GM23338 (cell line): Measurements from ENCODE around the gene CAPZA1. TPM values are rescaled to one million over a fixed set of nuclear protein-coding genes. Genes with fewer than 3 reads are reported as not detected.

Experiments
- ATAC-seq: fragments of 200-7000 bp; cut with Tn5 transposase; 3 replicates; pipeline ENCODE4 v1.9.1; 2020
- DNase-seq: peaks from one replicate; pipeline ENCODE4 v3.0.0-alpha.2; 2015; ENCODE audit warnings: low spot score
- H2AFZ ChIP-seq: fragments of 200-600 bp; sonication (generic); 2 replicates; pipeline ENCODE4 v1.8.0; 2016; ENCODE audit warnings: antibody characterized with exemption, mild to moderate bottlenecking, moderate library complexity
- H3F3A ChIP-seq: fragments of 200-600 bp; sonication (generic); replicated peaks from 2 replicates; pipeline ENCODE4 v1.8.0; 2017; ENCODE audit warnings: antibody characterized with exemption, mixed run types, low read depth
- H3K27ac ChIP-seq: fragments of 200-600 bp; sonication (generic); 2 replicates; pipeline ENCODE4 v1.6.1; 2016; ENCODE audit warnings: low read depth
- H3K27me3 ChIP-seq: fragments of 200-600 bp; sonication (generic); 2 replicates; pipeline ENCODE4 v1.8.0; 2016; ENCODE audit warnings: mild to moderate bottlenecking, mixed run types, moderate library complexity; ENCODE audit not compliant: insufficient read depth
- H3K36me3 ChIP-seq: fragments of 200-600 bp; sonication (generic); 2 replicates; pipeline ENCODE4 v1.8.0; 2016; ENCODE audit warnings: mild to moderate bottlenecking; ENCODE audit not compliant: insufficient read depth
- H3K4me1 ChIP-seq: fragments of 200-600 bp; sonication (generic); 2 replicates; pipeline ENCODE4 v1.8.0; 2016; ENCODE audit warnings: mild to moderate bottlenecking, moderate library complexity; ENCODE audit not compliant: insufficient read depth
- H3K4me2 ChIP-seq: fragments of 200-600 bp; sonication (generic); 2 replicates; pipeline ENCODE4 v1.7.1; 2017; ENCODE audit warnings: mixed run types
- H3K4me3 ChIP-seq: fragments of 200-600 bp; sonication (generic); 2 replicates; pipeline ENCODE4 v1.6.1; 2016; ENCODE audit warnings: mixed run types
- H3K79me2 ChIP-seq: fragments of 200-600 bp; sonication (generic); replicated peaks from 2 replicates; pipeline ENCODE4 v1.8.0; 2017; ENCODE audit warnings: mild to moderate bottlenecking; ENCODE audit not compliant: insufficient read depth
- H3K9me2 ChIP-seq: fragments of 200-600 bp; sonication (generic); 2 replicates; pipeline ENCODE4 v1.8.0; 2017; ENCODE audit not compliant: insufficient read depth
- H4K20me1 ChIP-seq: fragments of 200-600 bp; sonication (generic); replicated peaks from 2 replicates; pipeline ENCODE4 v1.8.0; 2017; ENCODE audit warnings: mild to moderate bottlenecking; ENCODE audit not compliant: insufficient read depth
- H3K27ac Mint-ChIP-seq: 2 replicates; pipeline ENCODE4 v1.8.0; 2020; ENCODE audit warnings: inconsistent platforms, mild to moderate bottlenecking, moderate library complexity, mixed read lengths
- H3K27me3 Mint-ChIP-seq: 3 replicates; pipeline ENCODE4 v1.8.0; 2022; ENCODE audit warnings: low read depth, mild to moderate bottlenecking, moderate library complexity, mixed read lengths, inconsistent platforms; ENCODE audit not compliant: insufficient read depth, poor library complexity
- H3K36me3 Mint-ChIP-seq: 3 replicates; pipeline ENCODE4 v1.8.0; 2021; ENCODE audit warnings: low read depth, mild to moderate bottlenecking, inconsistent platforms, moderate library complexity, mixed read lengths
- H3K4me1 Mint-ChIP-seq: 3 replicates; pipeline ENCODE4 v1.8.0; 2020; ENCODE audit warnings: mild to moderate bottlenecking, inconsistent platforms, mixed read lengths
- H3K4me3 Mint-ChIP-seq: 3 replicates; pipeline ENCODE4 v1.8.0; 2021; ENCODE audit warnings: moderate library complexity, mild to moderate bottlenecking, inconsistent platforms, mixed read lengths
- H3K9me3 Mint-ChIP-seq: 3 replicates; pipeline ENCODE4 v1.8.0; 2020; ENCODE audit warnings: moderate library complexity, mild to moderate bottlenecking, inconsistent platforms, mixed read lengths
- EZH2phosphoT487 ChIP-seq: fragments of 200-600 bp; sonication (generic); IDR thresholded peaks from one replicate; pipeline ENCODE4 v1.8.1; 2018; ENCODE audit warnings: antibody characterized with exemption; ENCODE audit not compliant: unreplicated experiment
- polyA plus RNA-seq: library from polyadenylated mRNA; unstranded; fragments of >200 nt; fragmentation: Nextera tagmentation; extraction: Ambion mirVana; gene quantifications from 2 replicates; pipeline ENCODE4 v1.2.1, GENCODE V29; 2016
- total RNA-seq: library from RNA; depleted of rRNA; stranded (reverse); fragments of >200 nt; shearing (Covaris generic); gene quantifications from 2 replicates; pipeline ENCODE4 v1.2.3, GENCODE V29; 2014
- TF ChIP-seq, protein P1 (sequence below), 2 experiments: fragments of 200-600 bp in 1 of 2; sonication (generic) in 1 of 2; conservative IDR thresholded peaks; 2 replicates each; pipeline versions ENCODE4 v1.5.1 to v1.6.1; 2016 to 2017; ENCODE audit warnings: antibody characterized with exemption in 2 of 2, low read depth in 2 of 2, mild to moderate bottlenecking in 2 of 2, moderate library complexity in 1 of 2
- TF ChIP-seq, protein P2 (sequence below): fragments of 250-450 bp; sonication (Bioruptor Pico); IDR thresholded peaks from 2 replicates; pipeline ENCODE4 v1.5.0; 2020; ENCODE audit warnings: mild to moderate bottlenecking, moderate library complexity

CAPZA1 gene
- total and polyA plus RNA-seq, 2 experiments from 2014 or later, result 147 to 182 TPM

DNA sequence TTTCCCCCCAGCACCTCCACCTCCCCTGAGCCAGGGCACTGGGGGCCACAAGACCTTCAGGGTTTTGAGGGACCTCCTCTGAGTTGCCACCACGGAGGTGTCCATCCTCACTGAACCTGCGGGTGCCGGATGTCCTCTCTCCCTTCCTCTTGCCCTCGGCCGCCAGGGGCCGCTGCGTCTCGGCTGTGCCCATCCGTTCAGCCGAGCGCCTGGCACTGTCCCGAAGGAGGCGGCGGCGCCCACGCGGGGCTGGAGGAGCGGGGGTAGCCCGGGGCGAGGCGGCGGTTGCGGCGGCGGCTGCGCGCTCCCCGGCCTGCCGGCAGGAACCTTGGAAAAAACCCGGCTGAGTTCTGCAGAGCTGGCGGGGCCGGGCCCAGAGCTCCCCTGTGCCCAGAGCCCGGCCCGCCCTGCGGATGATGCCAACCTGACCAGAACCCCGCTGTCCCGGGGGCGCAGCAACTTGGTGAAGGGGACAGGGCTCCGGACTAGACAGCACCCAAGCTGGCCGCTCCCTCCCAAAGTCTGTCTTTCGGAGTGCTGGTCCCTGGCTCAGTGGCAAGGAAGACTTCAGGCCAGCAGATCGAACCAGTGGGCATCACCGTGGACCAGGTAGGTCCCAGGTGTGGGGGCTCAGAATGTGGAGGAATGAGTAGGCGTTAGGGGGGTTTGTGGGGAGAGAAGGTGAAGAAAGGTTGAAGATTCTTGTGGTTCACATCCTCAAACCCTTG lies 99.2 kb downstream of the CAPZA1 start:
- Mint-ChIP-seq H3K27ac (no peak overlapping the region), H3K4me3 (no peak overlapping the region; the same call in 2 of the 3 replicates)
- H3K27me3 ChIP-seq, result peaks cover 65% of the 10 kb centered on the region

More for the DNA sequence above, 99.2 kb downstream of the CAPZA1 start:
- Mint-ChIP-seq H3K27me3 (peaks cover 45% of the 10 kb centered on the region), H3K4me1 (peaks cover 34% of the 10 kb centered on the region), H3K9me3 (no peaks in the 10 kb centered on the region), H3K36me3 (no peaks in the 10 kb centered on the region; the same call in 2 of the 3 replicates)
- no peak overlapping the region for H3K27ac ChIP-seq
- peak overlapping the region; percentile 50 for H3K4me3 ChIP-seq
- DNase-seq (peak; percentile 88), ATAC-seq (peak; percentile 10)
- H3K4me1 ChIP-seq, result peaks cover 6% of the 10 kb centered on the region; the same call in 1 of the 2 replicates
- no peaks in the 10 kb centered on the region for H3K79me2 ChIP-seq
- H3K9me2 ChIP-seq, result no peaks in the 10 kb centered on the region
- H4K20me1 ChIP-seq, result no peaks in the 10 kb centered on the region
- no peaks in the 10 kb centered on the region for H3K36me3 ChIP-seq
- H2AFZ ChIP-seq, result peak overlapping the region; percentile 84
- 0 out of 2 replicates have a peak, but pooled peaks cover 5% of the 10 kb centered on the region for H3F3A ChIP-seq
- peak overlapping the region; percentile 73 for H3K4me2 ChIP-seq
- no peak for TF ChIP-seq EZH2phosphoT487
- TF ChIP-seq, protein P1, sequence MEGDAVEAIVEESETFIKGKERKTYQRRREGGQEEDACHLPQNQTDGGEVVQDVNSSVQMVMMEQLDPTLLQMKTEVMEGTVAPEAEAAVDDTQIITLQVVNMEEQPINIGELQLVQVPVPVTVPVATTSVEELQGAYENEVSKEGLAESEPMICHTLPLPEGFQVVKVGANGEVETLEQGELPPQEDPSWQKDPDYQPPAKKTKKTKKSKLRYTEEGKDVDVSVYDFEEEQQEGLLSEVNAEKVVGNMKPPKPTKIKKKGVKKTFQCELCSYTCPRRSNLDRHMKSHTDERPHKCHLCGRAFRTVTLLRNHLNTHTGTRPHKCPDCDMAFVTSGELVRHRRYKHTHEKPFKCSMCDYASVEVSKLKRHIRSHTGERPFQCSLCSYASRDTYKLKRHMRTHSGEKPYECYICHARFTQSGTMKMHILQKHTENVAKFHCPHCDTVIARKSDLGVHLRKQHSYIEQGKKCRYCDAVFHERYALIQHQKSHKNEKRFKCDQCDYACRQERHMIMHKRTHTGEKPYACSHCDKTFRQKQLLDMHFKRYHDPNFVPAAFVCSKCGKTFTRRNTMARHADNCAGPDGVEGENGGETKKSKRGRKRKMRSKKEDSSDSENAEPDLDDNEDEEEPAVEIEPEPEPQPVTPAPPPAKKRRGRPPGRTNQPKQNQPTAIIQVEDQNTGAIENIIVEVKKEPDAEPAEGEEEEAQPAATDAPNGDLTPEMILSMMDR (conservative IDR thresholded peaks at IDR 0.05; ENCODE audit: low read depth in 2 of 2), result peak; percentile 72 to 95
- TF ChIP-seq, protein P2, sequence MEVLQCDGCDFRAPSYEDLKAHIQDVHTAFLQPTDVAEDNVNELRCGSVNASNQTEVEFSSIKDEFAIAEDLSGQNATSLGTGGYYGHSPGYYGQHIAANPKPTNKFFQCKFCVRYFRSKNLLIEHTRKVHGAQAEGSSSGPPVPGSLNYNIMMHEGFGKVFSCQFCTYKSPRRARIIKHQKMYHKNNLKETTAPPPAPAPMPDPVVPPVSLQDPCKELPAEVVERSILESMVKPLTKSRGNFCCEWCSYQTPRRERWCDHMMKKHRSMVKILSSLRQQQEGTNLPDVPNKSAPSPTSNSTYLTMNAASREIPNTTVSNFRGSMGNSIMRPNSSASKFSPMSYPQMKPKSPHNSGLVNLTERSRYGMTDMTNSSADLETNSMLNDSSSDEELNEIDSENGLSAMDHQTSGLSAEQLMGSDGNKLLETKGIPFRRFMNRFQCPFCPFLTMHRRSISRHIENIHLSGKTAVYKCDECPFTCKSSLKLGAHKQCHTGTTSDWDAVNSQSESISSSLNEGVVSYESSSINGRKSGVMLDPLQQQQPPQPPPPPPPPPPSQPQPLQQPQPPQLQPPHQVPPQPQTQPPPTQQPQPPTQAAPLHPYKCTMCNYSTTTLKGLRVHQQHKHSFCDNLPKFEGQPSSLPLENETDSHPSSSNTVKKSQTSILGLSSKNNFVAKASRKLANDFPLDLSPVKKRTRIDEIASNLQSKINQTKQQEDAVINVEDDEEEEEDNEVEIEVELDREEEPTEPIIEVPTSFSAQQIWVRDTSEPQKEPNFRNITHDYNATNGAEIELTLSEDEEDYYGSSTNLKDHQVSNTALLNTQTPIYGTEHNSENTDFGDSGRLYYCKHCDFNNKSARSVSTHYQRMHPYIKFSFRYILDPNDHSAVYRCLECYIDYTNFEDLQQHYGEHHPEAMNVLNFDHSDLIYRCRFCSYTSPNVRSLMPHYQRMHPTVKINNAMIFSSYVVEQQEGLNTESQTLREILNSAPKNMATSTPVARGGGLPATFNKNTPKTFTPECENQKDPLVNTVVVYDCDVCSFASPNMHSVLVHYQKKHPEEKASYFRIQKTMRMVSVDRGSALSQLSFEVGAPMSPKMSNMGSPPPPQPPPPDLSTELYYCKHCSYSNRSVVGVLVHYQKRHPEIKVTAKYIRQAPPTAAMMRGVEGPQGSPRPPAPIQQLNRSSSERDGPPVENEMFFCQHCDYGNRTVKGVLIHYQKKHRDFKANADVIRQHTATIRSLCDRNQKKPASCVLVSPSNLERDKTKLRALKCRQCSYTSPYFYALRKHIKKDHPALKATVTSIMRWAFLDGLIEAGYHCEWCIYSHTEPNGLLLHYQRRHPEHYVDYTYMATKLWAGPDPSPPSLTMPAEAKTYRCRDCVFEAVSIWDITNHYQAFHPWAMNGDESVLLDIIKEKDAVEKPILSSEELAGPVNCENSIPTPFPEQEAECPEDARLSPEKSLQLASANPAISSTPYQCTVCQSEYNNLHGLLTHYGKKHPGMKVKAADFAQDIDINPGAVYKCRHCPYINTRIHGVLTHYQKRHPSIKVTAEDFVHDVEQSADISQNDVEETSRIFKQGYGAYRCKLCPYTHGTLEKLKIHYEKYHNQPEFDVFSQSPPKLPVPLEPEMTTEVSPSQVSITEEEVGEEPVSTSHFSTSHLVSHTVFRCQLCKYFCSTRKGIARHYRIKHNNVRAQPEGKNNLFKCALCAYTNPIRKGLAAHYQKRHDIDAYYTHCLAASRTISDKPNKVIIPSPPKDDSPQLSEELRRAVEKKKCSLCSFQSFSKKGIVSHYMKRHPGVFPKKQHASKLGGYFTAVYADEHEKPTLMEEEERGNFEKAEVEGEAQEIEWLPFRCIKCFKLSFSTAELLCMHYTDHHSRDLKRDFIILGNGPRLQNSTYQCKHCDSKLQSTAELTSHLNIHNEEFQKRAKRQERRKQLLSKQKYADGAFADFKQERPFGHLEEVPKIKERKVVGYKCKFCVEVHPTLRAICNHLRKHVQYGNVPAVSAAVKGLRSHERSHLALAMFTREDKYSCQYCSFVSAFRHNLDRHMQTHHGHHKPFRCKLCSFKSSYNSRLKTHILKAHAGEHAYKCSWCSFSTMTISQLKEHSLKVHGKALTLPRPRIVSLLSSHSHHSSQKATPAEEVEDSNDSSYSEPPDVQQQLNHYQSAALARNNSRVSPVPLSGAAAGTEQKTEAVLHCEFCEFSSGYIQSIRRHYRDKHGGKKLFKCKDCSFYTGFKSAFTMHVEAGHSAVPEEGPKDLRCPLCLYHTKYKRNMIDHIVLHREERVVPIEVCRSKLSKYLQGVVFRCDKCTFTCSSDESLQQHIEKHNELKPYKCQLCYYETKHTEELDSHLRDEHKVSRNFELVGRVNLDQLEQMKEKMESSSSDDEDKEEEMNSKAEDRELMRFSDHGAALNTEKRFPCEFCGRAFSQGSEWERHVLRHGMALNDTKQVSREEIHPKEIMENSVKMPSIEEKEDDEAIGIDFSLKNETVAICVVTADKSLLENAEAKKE (CRISPR knock-in tag), result peak; percentile 91
